Smooth muscle cell (in vitro differentiated cells): ENCODE measurements around the gene CTBP1. TPM values are rescaled to one million over a fixed set of nuclear protein-coding genes. Genes with fewer than 3 reads are reported as not detected.

Experiments used
- DNase-seq: peaks from one replicate; lab custom pipeline; 2025; ENCODE audit not compliant: unreplicated experiment; lab: John Stamatoyannopoulos, UW
- H2AFZ ChIP-seq: fragments of 200-600 bp; sonication (generic); 2 replicates; pipeline ENCODE4 v1.6.0; 2016; ENCODE audit warnings: antibody characterized with exemption, low read depth, mild to moderate bottlenecking
- H3F3A ChIP-seq: fragments of 200-600 bp; sonication (generic); 2 replicates; pipeline ENCODE4 v1.6.0; 2017; ENCODE audit warnings: antibody characterized with exemption, low read depth
- H3K27ac ChIP-seq: fragments of 200-600 bp; sonication (generic); 2 replicates; pipeline ENCODE4 v1.5.1; 2016; ENCODE audit warnings: low read depth, mild to moderate bottlenecking
- H3K27me3 ChIP-seq: fragments of 200-600 bp; sonication (generic); 2 replicates; pipeline ENCODE4 v1.6.1; 2016; ENCODE audit warnings: low read depth, mild to moderate bottlenecking
- H3K36me3 ChIP-seq: fragments of 200-600 bp; sonication (generic); 2 replicates; pipeline ENCODE4 v1.5.1; 2016; ENCODE audit warnings: low read depth
- H3K4me1 ChIP-seq: fragments of 200-600 bp; sonication (generic); 2 replicates; pipeline ENCODE4 v1.5.1; 2016; ENCODE audit warnings: low read depth
- H3K4me2 ChIP-seq: fragments of 200-600 bp; sonication (generic); 2 replicates; pipeline ENCODE4 v1.6.0; 2016; ENCODE audit warnings: mild to moderate bottlenecking
- H3K4me3 ChIP-seq: fragments of 200-600 bp; sonication (generic); 2 replicates; pipeline ENCODE4 v1.5.1; 2016; ENCODE audit warnings: mild to moderate bottlenecking
- H3K79me2 ChIP-seq: fragments of 200-600 bp; sonication (generic); 2 replicates; pipeline ENCODE4 v1.6.0; 2016; ENCODE audit warnings: low read depth, mild to moderate bottlenecking
- H3K9ac ChIP-seq: fragments of 200-600 bp; sonication (generic); 2 replicates; pipeline ENCODE4 v1.6.0; 2016; ENCODE audit warnings: low read depth
- H3K9me3 ChIP-seq: fragments of 200-600 bp; sonication (generic); replicated peaks from 2 replicates; pipeline ENCODE4 v1.5.1; 2016; ENCODE audit warnings: low read depth
- H4K20me1 ChIP-seq: fragments of 200-600 bp; sonication (generic); 2 replicates; pipeline ENCODE4 v1.6.0; 2016; ENCODE audit warnings: low read depth
- WGBS: methylation state at CpG from one replicate; pipeline ENCODE4 v1.1.7; 2016; ENCODE audit warnings: low lambda C conversion rate; 5-methylcytosine and 5-hydroxymethylcytosine counted together
- polyA plus RNA-seq: library from polyadenylated mRNA; unstranded; fragments of >200 nt; fragmentation: Nextera tagmentation; extraction: Ambion mirVana; gene quantifications from 2 replicates; pipeline ENCODE4 v1.2.1, GENCODE V29; 2016
- total RNA-seq: library from RNA; depleted of rRNA; stranded (reverse); fragments of >200 nt; gene quantifications from 2 replicates; pipeline ENCODE4 v1.2.3, GENCODE V29; 2014
- TF ChIP-seq, protein P1 (sequence below): fragments of 200-600 bp; sonication (generic); IDR thresholded peaks from 2 replicates; pipeline ENCODE4 v1.5.1; 2017; ENCODE audit warnings: borderline replicate concordance, mild to moderate bottlenecking, antibody characterized with exemption; ENCODE audit not compliant: insufficient read depth, poor library complexity, severe bottlenecking

CTBP1 gene
- total and polyA plus RNA-seq, 2 experiments from 2014 or later, result 76.9 to 132 TPM

DNA sequence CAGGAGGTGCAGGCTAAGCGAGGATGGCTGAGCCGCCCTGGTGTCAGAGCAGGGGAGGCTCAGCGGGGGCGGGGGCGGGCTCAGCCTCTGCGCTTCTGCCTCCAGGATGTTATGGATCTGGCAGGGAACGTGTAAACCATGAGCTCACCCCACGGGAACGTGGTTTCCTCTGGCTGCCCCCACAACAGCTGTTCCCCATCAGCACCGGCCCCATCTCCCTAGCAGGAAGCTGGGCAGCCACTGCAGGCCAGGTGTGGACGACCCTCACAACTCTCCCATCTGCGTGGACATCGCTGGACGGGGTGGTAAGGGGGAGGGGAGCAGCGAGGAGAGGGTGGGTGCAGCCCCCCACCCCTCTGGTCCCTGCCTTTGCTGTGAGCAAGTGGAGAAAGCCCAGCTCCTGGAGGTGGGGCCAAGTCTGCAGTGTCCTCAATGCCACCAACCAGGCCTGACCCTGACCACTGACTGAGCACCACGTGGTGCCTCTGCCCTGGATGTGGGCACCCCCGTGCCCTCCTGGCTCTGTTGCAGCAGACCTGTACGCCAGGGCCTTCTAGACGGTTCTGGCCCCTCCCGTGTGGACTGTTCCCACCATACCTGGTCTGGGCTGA lies 48.4 kb downstream of the CTBP1 start:
- DNase-seq, result no peak
- Histone ChIP-seq H3K27me3 (no peaks in the 10 kb centered on the region), H3K4me2 (peak overlapping the region; percentile 53), H3K27ac (peak overlapping the region; percentile 85), H3K79me2 (no peaks in the 10 kb centered on the region), H3K9me3 (no peaks in the 10 kb centered on the region), H2AFZ (no peak overlapping the region), H4K20me1 (no peaks in the 10 kb centered on the region), H3K4me1 (no peaks in the 10 kb centered on the region), H3K4me3 (no peak overlapping the region), H3F3A (no peaks in the 10 kb centered on the region), H3K9ac (no peak overlapping the region), H3K36me3 (no peaks in the 10 kb centered on the region)
- WGBS, result 53% methylated on average over 16 of the region's 20 CpGs
- TF ChIP-seq, protein P1, sequence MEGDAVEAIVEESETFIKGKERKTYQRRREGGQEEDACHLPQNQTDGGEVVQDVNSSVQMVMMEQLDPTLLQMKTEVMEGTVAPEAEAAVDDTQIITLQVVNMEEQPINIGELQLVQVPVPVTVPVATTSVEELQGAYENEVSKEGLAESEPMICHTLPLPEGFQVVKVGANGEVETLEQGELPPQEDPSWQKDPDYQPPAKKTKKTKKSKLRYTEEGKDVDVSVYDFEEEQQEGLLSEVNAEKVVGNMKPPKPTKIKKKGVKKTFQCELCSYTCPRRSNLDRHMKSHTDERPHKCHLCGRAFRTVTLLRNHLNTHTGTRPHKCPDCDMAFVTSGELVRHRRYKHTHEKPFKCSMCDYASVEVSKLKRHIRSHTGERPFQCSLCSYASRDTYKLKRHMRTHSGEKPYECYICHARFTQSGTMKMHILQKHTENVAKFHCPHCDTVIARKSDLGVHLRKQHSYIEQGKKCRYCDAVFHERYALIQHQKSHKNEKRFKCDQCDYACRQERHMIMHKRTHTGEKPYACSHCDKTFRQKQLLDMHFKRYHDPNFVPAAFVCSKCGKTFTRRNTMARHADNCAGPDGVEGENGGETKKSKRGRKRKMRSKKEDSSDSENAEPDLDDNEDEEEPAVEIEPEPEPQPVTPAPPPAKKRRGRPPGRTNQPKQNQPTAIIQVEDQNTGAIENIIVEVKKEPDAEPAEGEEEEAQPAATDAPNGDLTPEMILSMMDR, result no peak

DNA sequence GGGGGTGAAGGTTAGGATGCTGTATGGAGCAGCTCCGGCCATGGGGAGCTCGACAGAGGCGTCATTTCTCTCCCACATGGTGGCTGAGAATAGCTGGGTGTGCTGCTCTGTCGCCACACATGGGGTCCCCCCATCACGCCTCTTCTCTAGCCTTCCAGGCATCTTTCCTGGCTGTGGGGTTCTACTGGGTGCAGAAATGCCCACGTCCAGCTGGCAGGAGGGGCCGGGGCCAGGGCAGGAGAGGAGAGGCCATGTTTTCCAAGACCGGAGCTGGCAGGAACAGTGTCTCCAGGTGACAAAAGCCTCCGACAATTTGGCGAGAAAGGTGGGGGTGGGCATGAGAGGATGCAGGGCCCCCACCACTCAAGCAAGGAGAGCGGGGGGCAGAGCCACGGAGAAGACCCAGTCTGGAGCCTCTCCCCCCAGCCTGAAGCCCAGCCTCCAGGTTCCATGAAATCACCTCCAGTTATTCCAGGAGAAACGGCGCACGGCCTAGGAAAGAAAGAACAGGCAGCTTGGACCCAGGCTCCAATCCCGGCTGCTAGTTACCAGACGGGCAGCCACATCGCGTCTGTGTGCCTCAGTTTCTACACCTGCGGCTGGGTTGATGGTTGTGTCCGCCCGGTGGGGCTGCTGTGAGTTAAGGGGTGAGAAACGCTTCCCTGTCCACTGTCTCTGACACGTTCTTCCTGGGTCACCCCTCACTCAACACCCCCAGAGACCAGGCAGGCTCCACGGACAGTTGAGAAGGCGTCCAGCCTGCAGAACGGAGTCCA lies 49.2 kb downstream of the CTBP1 start:
- Histone ChIP-seq H4K20me1 (no peaks in the 10 kb centered on the region), H3K4me1 (no peaks in the 10 kb centered on the region), H3F3A (no peaks in the 10 kb centered on the region), H3K79me2 (no peaks in the 10 kb centered on the region), H3K27ac (no peak overlapping the region), H3K36me3 (no peaks in the 10 kb centered on the region), H3K9me3 (no peaks in the 10 kb centered on the region), H3K9ac (peak overlapping the region; percentile 12), H3K4me2 (no peak overlapping the region), H3K4me3 (no peak overlapping the region), H2AFZ (no peak overlapping the region), H3K27me3 (no peaks in the 10 kb centered on the region)
- TF ChIP-seq, protein P1, result no peak
- 92% methylated on average over 27 of the region's 27 CpGs for WGBS
- DNase-seq, result no peak

DNA sequence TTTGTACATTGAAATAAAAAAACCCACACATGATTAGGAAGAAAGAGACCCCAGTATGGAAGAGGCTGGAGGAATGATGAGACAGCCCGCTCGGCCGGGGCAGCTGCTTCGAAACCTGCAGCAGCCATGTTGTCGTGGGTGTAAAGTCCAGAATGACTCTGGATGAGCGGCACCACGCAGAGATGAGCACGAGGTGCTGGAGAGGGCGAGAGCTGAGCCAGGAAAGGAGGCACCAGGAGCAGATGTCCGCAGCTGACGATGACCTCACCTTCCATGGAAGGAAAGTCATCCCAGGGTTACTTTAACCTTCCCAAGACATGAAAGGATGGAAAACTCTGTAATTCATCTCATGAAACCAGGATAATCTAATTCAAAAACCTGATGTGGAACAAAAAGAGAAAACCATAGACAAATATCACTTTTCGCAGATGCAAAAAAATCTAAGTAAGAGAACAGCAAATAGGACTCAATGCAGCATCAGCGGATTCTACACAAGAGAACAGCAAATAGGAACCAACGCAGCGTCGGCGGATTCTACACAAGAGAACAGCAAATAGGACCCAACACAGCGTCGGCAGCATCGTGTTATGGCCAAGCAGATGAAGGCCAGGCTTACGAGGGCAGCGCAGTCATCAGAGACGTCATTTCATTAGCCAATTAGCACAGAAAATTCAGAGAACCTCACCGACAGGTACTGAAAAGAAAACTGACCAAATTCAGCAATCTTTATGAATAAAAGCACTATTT lies 50.7 kb downstream of the CTBP1 start:
- WGBS, result 83% methylated on average over 24 of the region's 24 CpGs
- H3K79me2 ChIP-seq, result no peaks in the 10 kb centered on the region
- peak overlapping the region; percentile 19 for H3K27ac ChIP-seq
- no peaks in the 10 kb centered on the region for H3K9me3 ChIP-seq
- H2AFZ ChIP-seq, result no peak overlapping the region
- no peak overlapping the region for H3K4me2 ChIP-seq
- TF ChIP-seq, protein P1, result no peak
- no peak overlapping the region for H3K9ac ChIP-seq
- H3K4me1 ChIP-seq, result no peaks in the 10 kb centered on the region
- H4K20me1 ChIP-seq, result no peaks in the 10 kb centered on the region
- H3F3A ChIP-seq, result no peaks in the 10 kb centered on the region
- no peaks in the 10 kb centered on the region for H3K27me3 ChIP-seq
- no peak for DNase-seq
- no peak overlapping the region for H3K4me3 ChIP-seq
- H3K36me3 ChIP-seq, result no peaks in the 10 kb centered on the region
